HG03045 (cell line): ENCODE data around the gene NAV3.

Source experiments
- ATAC-seq: cut with Tn5 transposase; IDR thresholded peaks from one replicate; pipeline ENCODE4 v1.9.1; 2021; ENCODE audit warnings: mild to moderate bottlenecking, moderate library complexity; ENCODE audit not compliant: unreplicated experiment

NAV3 gene

DNA sequence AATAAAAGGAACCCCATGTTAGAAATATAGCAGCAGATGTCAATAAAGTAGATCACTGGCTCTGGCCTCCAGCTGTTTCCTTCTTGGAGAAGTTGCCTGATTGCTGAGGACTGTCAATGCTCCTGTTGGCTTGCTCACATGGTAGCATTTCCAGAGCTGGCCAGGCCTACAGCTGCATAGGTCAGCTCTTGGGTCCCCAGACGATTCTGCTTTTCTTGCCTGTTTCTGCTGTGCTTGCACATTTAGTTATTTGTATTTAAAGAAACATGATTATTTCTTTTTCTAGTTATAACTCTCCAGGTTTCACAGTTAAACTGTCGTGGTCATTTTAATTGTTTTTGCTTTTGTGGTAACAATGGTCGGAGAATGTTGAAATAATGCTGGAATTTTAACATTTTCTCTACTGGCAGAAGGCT lies 7.2 kb downstream of the NAV3 start:
- no peak for ATAC-seq

DNA sequence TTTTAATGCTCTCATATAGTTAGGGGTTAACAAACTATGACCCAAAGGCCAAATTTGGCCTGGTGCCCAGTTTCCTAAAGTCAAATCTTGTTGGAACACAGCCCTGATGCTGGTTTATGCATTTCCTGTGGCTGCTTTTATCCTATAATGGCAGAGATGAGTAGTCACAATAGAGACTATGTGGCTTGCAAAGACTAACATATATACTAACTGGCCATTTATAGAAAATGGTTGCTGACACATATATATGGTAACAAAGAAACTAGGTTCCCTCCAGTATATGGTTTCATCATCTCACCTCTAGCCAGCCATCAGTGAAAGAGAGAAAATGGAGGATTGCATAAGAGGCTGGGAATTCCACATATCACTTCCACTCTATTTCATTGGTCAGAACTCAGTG lies 10.8 kb downstream of the NAV3 start:
- ATAC-seq, result no peak

DNA sequence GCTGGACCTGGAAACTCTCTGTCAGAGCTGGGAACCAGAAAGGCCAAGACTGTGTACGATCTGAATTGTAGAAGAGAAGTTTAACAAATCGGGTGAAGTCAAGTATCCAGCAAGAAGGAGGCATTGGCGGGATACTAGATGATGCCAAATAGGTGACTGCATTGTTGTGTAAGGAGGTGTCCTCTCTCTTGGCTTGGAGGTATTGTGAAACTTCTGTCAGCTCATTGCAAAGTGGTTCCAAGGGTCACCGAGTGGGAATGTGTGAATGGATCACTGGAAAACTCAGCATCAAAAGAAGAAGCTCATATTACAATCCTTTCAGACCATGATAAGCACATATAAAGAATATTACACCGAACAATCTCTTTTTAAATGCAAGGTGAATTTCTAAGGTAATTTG lies 11.7 kb downstream of the NAV3 start:
- no peak for ATAC-seq

DNA sequence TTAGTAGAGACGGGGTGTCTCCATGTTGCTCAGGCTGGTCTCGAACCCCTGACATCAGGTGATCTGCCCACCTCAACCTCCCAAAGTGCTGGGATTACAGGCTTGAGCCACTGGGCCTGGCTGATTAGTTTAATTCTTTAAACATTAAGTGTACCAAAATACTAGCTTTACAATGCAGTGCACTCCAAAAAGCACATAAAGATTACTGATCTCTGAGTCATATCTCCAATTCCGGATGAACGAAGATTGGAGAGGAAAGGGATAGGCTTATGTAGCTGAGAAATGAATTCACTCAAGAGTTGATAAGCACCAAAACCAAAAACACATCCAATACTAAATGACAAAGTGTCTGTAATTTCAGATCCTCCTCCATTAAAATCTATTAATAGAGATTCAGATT lies 15.1 kb downstream of the NAV3 start:
- ATAC-seq, result no peak

DNA sequence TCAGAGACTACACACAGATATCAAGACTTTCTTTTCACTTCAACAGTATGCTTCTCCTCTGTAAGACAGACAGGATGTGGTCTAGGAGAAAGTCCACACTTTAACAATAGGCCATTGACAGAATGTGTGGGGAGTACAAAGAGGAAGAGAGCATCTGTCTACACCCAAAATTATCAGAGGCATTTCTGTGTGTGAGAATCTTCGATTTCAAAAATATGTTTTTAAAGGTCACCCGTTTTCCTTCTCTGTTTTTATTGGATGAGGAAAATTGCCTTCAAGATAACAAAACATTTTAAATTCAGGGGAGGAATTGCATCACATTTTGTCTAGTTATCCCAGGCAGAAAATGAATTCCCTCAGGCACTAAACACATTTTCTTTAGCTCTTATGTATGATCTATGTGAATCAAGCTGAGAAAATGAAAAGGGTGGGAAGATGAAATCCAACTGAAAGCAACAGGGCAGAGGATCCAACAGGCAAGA lies 16.4 kb downstream of the NAV3 start:
- peak; percentile 96 for ATAC-seq

DNA sequence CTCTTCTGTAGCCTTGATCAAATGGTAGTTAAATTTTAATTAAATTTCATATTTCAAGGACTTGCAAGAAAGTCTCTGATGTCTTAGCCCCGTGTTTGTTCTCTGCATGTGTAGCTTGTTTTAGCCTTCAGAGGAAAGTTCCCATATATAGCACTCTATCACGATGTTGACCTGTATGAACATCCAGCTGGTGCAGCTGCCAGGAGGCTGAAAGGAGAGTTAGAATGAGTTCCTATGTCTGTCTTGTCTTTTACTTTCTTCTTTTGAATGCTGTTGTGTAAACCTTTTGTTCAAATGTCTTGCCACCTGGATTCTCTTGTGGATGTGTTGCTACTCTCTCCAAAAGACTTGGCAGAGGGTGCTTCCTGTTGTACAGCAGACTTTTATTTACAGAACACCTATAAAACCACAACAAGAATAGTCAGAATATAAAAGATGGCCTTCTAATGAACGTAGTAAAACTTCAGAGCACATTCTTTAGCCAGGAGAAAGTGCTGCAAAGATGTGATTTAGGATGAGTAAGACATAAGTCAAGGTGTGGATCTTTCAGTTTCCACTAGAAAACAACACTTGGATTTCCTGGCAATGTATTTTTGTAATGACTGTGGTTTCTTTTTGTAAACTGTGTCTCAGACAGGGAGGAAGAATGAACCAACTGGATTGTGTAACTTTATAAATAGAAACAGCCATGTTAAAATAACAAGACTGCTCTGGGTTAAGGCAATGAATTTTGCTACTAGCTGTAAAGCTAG lies 17.2 kb downstream of the NAV3 start:
- ATAC-seq, result no peak

DNA sequence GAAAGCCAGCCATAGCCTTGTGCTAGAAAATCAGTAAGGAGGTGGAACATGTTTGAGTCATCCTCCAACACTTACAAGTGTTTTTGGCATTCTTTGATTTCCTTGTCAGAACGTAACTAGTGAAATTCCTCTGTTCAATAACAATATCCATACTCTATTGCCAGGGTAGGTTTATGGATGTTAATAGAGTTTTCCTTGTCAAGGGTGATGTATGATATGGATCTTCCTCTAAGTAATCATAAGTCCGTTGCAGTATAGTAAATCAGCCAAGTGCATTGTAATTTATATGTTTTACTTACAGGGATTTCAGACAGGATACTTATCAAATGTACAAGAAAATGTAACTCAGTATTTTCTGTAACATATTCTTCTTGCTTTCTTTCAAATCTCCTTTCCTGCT lies 19.4 kb downstream of the NAV3 start:
- ATAC-seq, result no peak

DNA sequence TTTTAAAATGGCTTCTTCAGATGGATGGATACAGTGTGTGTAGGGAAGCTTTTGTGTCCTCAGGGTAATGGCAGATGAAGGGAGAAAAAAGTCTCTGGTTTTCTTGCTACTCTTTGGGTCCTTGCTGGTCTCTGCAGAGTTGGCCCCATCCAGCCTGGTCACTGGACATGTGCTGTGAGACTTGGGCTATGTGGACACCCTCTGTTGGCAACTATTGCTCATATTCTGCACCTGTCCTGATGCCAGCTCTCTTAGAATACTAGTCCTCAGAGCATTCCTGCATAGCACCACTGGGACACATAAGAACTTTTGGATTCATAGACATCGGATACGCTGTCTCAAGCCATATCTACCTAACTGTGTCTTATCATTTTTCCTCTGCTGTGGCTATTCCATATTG lies 20.0 kb downstream of the NAV3 start:
- no peak for ATAC-seq

DNA sequence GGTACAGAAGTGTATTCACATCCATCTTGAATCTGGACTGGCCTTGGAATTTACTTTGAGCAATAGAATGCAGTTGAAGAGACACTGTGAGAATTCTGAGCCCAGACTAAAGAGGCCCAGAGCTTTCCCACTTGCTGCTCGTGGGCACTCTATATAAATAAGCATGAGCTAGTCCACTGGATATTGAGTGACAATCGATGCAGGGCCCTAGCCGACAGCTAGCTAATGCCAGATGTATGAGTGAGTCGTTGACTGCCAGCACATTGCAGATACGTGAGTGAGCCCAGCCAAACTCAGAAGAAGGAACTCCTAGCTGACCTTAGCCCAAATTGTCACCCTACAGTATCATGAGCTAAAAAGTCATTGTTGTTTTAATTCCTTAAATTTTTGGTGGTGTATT lies 24.9 kb downstream of the NAV3 start:
- ATAC-seq, result no peak

DNA sequence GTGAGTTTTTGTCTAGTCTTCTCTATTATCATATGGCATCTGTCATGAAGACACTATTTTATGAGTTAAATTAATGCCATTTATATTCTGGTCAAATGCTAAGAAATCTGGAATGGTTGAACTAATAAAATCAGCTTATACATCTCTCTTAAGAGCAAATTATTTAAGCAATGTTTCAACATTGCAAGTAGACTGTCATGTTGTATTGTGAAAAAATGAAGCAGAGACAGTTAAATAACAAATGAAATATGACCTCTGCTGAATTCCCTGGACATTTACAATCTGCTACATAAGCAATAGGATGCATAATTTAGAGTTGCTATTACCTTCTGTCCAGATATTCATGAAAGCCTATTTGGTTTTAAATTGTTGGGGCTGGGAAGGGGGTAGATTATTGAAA lies 30.6 kb downstream of the NAV3 start:
- no peak for ATAC-seq

DNA sequence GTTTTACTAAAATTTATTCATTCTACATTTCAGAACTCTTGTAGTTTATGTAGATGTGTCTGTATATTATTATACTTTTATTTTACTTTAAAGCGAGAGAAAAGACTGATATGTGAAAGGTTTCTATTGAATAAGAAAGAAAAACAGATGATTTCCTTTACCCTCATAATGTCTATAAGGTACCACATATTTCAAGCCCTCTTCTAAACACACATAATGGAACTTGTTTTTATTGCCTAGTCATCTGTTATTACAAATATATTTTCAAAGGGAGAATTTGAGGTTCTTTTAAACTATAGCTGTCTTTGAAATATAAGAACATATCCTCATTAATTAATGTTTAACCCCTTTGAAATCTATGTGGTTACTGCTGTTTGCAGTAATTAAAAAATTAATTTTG lies 34.5 kb downstream of the NAV3 start:
- ATAC-seq, result no peak

DNA sequence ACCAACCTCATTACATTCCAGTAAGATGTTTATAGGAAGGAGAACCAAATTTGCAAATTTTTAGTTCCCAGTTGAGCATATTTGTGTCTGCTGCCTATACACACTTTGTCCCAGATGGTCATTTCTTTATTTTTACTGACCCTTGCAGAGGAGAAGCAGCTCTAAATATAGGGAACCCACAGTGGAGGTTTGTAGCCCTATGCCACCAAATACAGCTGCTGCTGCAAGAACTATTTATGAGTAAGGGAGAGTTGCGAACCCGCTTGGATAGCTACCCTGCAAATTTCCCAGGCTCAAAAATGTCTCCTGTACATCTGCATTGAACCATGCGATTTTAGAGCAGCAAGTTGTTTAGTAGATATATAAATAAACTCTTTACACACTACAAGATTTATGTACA lies 48.2 kb downstream of the NAV3 start:
- no peak for ATAC-seq

DNA sequence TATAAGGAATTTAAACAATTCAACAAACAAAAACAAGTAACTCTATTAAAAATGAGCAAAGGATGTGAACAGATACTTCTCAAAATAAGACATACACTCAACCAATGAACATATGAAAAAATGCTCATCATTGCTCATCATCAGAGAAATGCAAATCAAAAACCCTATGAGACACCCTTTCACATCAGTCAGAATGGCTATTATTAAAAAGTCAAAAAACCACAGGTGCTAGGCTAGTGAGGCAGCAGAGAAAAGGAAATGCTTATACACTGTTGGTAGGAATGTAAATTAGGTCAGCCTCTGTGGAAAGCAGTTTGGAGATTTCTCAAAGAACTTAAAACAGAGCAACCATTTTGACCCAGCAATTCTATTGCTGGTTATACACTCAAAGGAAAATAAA lies 52.0 kb downstream of the NAV3 start:
- no peak for ATAC-seq

DNA sequence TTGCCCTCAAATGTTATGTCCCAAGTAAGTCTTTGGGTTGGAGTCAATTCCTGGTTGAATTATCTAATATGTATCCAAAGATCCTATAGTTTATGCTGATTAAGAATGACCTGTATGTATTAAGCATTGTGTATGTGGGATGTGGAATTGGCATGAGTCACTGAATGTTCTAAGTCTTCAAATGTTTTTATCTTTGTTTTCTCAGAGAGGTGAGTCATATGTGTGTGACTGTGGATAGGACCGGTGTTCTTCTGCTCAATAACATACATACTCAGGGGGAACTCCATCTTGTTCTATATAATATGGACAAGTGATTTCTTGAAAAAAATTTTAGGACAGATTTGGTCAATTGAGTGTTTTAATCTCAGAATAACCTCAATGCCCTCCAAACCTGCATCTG lies 57.9 kb downstream of the NAV3 start:
- no peak for ATAC-seq

DNA sequence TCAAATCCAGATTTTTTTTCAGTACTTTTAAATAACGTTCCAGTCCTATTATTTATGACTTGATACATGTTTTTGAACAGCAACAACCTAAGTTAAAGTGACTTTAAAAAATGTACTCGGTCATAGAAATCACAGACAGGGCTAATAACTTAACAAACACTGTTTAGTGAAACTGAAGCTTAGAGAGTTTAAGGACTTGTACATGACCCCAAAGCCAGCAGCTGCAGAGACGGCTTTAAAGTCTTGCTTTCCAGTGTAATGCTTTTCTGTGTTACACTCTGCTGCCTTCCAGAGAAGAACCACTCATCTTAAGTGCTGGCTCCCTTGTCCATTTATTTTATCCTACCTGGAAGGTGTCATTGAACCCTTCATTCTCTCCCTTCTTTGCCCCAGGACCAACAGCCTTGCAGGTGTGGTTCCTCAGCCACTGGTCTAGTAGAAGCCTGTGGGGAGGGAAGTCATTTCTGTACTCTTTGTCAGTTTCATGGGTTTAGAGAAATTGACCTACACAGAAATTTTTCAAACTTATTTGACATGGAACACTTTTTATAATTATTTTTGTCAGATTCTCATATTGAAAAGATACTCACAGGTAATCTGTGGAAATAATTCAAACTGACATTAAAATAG lies 60.9 kb downstream of the NAV3 start:
- no peak for ATAC-seq

DNA sequence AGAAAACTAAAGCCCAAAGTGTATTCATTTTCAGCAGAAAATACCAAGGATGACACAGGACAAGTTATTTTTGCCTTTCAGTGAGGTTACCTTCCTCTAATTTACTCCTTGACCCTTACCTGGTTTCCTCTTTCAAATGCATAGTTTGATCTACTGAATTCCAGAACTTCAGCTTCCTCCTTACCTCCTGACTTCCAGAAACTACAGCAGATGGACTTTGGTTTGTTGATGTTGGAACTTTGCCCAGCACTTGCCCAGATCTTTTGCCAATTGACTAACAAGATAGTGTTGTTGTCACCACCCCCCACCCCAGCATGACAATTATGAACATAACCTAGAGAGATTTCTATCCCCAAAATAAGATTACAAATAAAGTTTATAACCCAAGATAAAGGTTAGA lies 63.2 kb downstream of the NAV3 start:
- ATAC-seq, result no peak

DNA sequence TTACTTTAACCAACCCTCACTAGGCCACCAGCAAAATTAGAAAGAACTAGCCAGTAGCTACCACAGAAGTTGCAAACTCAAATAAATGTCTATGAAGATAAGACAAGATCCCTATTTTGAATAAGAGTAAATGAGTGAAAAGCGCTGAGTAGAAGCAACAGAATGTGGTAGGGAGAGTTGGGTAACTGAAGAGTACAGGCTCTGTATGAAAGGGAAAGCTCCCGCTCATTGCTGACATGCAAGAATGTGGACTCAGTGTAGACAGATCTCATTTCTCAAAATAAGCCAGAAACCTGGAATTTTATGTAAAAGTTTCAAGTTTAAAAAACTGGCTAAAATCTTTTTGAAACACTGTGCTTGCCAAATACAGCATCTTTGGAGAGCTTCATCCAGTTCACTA lies 63.9 kb downstream of the NAV3 start:
- no peak for ATAC-seq

DNA sequence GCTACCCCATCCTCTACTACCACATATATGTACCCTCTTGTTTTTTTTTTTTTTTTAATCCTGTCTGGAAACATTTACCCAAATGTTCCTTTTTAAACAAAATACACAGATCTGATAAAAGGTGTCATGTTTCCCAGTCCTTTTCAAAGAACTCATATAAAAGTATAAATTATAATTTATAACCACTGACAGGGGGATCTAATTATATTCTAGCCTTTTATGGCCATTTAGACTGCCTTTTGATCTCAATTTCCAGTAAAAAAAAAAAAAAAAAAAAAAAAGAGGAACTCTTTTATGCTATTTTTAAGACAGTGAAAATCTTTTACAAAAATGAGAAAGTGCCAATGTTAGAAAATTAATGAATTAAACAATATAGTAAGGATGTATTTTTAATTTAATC lies 65.0 kb downstream of the NAV3 start:
- ATAC-seq, result no peak

DNA sequence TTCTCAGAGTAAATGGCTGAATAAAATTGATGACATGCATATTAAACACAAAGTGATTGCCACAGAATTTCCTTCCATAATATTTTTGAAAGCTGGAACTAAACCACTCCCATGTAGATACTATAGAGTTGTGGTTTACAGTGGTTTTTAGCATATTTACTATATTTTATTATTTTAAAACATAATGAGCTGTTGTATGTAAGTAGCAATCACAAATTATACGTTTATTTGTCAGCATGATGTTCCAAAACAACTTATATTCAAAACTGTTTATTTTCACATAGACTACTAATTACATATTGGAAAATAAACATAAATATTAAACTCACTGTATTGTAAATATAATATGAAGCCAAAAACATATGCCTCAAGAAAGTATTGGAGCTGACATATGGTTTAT lies 77.2 kb downstream of the NAV3 start:
- no peak for ATAC-seq

DNA sequence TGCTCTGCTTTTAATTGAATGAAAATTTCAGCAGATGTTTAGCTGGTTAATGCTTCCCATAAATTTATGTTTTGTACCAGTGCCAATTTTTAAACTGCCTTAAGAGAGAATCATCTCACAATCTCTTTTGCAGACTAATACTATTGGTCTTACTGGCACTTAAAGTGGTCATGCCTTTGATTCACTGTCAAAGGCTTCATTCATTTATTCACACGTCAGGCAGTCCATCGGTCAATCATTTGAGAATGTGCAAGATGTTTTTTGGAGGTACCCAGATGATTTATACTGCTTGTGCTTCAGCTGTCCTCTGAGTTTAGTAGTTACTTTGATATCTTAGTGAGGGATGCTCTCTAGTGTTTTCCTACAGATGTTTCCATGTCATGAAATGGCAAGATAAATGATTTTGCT lies 83.4 kb downstream of the NAV3 start:
- ATAC-seq, result no peak

DNA sequence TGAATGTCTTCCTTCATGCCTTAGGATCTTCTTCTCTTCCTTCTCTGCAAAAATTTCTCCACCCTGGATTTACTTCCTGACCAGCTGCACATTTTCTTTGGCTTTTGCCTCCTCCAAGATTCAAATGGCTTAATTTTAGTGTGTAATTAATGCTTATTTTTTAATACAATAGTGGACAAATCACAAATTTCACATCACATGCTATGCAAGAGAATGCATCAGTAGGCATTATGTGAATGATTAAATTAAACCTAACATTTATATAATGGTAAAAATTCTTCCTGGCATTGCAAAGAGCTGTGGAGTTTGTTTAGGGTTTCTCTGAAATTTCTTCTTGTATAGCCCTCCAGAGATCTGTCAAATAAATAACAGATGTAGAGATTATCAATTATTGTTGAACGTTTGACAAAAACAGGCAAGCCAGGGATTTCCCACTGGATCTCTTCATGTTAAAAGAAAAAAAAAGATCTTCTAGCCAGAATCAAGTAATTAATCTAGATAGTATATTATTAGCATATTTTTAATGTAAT lies 84.4 kb downstream of the NAV3 start:
- no peak for ATAC-seq

DNA sequence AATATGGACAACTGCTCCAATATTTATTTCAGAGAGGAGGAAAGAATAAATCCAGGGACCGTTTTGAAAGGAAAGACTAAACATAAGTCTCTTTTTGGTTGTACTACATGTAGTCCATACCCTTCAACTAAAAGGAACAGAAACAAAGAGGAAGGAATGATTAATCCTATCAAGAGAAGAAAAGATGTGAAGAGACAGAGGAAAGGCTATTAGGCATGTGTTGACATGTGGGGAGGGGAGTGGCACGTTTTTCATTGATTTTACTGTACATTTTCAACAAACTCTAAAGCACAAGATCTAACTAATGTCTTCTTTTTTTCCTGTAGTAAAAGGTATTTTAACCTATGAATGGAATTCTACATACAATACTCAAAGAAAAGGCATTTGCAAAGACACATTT lies 85.6 kb downstream of the NAV3 start:
- no peak for ATAC-seq

DNA sequence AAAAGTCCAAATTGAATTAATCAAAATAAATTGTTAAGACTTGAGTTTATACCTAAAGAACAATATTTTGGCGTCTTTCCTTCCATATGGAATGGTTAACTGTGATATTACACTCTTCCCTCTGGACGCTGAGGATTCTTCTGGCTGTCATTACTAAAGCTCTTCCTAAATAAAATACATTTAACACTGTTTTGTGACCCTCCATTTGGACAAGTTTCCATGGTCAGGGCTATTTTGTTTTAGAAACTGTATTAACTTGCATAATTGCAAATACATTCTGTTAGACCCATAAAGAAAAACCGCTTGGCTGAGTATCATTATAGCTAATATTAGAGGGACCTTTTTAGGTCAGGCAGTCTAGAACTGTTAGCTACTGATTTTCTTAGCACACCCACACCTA lies 87.4 kb downstream of the NAV3 start:
- ATAC-seq, result no peak
